Measurements from ENCODE around the gene TSKS. TPM values are rescaled to one million over a fixed set of nuclear protein-coding genes. Genes with fewer than 3 reads are reported as not detected.

TSKS gene
- polyA plus RNA-seq, 1 donor (not counting 4 experiments of a cell fraction or from before 2014, with no cell fraction given), result 1.9 TPM

DNA sequence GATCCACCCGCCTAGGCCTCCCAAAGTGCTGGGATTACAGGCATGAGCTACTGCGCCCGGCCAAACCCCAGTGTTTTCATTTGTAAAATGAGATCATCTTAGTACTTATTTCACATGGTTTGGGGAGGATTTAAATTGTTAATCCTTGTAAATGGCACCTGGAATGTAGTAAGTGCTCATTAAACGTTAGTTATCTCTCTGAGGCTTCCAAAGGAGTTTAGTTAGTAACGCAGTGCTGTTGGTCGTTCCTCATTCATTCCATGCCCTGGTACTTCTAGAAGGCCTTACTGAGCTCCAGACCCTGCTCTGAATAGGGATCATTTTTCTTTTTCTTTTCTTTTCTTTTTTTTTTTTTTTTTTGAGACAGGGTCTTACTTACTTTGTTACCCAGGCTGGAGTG lies 67.0 kb downstream of the TSKS start:
- no peak overlapping the region for H3K27ac ChIP-seq (ENCODE audit: control insufficient read depth, insufficient read depth, low read length)
- H4K20me1 ChIP-seq (ENCODE audit: control insufficient read depth, extremely low read depth, insufficient read depth, low read length), result no peaks in the 10 kb centered on the region
- no peak overlapping the region for H2AFZ ChIP-seq (ENCODE audit: control insufficient read depth, low read length)
- FAIRE-seq, result no peak
- no peak overlapping the region for H3K9ac ChIP-seq (ENCODE audit: control insufficient read depth, extremely low read depth, insufficient read depth, low read length)
- H3K36me3 ChIP-seq (ENCODE audit: control insufficient read depth in 2 of 2, extremely low read depth in 1 of 2, insufficient read depth in 2 of 2, low read length in 2 of 2), result no peaks in the 10 kb centered on the region
- H3K4me2 ChIP-seq (ENCODE audit: control insufficient read depth, extremely low read depth, insufficient read depth, low read depth, low read length), result no peak overlapping the region
- H3K9me1 ChIP-seq (ENCODE audit: control insufficient read depth, extremely low read depth, insufficient read depth, low read length), result no peaks in the 10 kb centered on the region
- H3K4me3 ChIP-seq (ENCODE audit: control insufficient read depth in 2 of 3, extremely low read depth in 1 of 3, insufficient read depth in 2 of 3, low read depth in 1 of 3, low read length in 3 of 3), result no peak overlapping the region
- H3K9me3 ChIP-seq (ENCODE audit: control insufficient read depth, low read depth, low read length), result no peaks in the 10 kb centered on the region
- peaks cover 9% of the 10 kb centered on the region for H3K27me3 ChIP-seq (ENCODE audit: control insufficient read depth, extremely low read depth, insufficient read depth, low read length)
- DNase-seq (ENCODE audit: low read depth, low spot score), result no peak
- H3K4me1 ChIP-seq (ENCODE audit: control insufficient read depth, extremely low read depth, insufficient read depth, low read length), result peaks cover 2% of the 10 kb centered on the region
- dilution Hi-C loops (cut with MboI; ENCODE audit: extremely low pct_ligation_motif_present, low sequenced_read_pairs), result no loop called here
- H3K79me2 ChIP-seq (ENCODE audit: control insufficient read depth, insufficient read depth, low read length), result no peaks in the 10 kb centered on the region
- TF ChIP-seq EZH2 (IDR thresholded peaks at IDR 0.05; ENCODE audit: low read length), result no peak
- TF ChIP-seq, protein P1, sequence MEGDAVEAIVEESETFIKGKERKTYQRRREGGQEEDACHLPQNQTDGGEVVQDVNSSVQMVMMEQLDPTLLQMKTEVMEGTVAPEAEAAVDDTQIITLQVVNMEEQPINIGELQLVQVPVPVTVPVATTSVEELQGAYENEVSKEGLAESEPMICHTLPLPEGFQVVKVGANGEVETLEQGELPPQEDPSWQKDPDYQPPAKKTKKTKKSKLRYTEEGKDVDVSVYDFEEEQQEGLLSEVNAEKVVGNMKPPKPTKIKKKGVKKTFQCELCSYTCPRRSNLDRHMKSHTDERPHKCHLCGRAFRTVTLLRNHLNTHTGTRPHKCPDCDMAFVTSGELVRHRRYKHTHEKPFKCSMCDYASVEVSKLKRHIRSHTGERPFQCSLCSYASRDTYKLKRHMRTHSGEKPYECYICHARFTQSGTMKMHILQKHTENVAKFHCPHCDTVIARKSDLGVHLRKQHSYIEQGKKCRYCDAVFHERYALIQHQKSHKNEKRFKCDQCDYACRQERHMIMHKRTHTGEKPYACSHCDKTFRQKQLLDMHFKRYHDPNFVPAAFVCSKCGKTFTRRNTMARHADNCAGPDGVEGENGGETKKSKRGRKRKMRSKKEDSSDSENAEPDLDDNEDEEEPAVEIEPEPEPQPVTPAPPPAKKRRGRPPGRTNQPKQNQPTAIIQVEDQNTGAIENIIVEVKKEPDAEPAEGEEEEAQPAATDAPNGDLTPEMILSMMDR (optimal IDR thresholded peaks at IDR 0.05 in 1 of 3, IDR thresholded peaks at IDR 0.05 in 1 of 3, conservative IDR thresholded peaks at IDR 0.05 in 1 of 3; ENCODE audit: extremely low read depth in 1 of 3, insufficient read depth in 2 of 3, low read length in 3 of 3), result no peak

GRCh38 chr19:49692147-49692506 lies 71.0 kb downstream of the TSKS start:
- TF ChIP-seq EZH2 (IDR thresholded peaks at IDR 0.05; ENCODE audit: low read length), result no peak
- TF ChIP-seq, protein P1 (optimal IDR thresholded peaks at IDR 0.05 in 1 of 3, IDR thresholded peaks at IDR 0.05 in 1 of 3, conservative IDR thresholded peaks at IDR 0.05 in 1 of 3; ENCODE audit: extremely low read depth in 1 of 3, insufficient read depth in 2 of 3, low read length in 3 of 3), result no peak
- no peaks in the 10 kb centered on the region for H3K27me3 ChIP-seq (ENCODE audit: control insufficient read depth, extremely low read depth, insufficient read depth, low read length)
- peaks cover 7% of the 10 kb centered on the region for H4K20me1 ChIP-seq (ENCODE audit: control insufficient read depth, extremely low read depth, insufficient read depth, low read length)
- H3K9me1 ChIP-seq (ENCODE audit: control insufficient read depth, extremely low read depth, insufficient read depth, low read length), result no peaks in the 10 kb centered on the region
- FAIRE-seq, result no peak
- H3K36me3 ChIP-seq (ENCODE audit: control insufficient read depth in 2 of 2, extremely low read depth in 1 of 2, insufficient read depth in 2 of 2, low read length in 2 of 2), result peaks cover 6 to 9% of the 10 kb centered on the region in 2 experiments
- H3K9ac ChIP-seq (ENCODE audit: control insufficient read depth, extremely low read depth, insufficient read depth, low read length), result no peak overlapping the region
- no peak overlapping the region for H3K4me3 ChIP-seq (ENCODE audit: control insufficient read depth in 2 of 3, extremely low read depth in 1 of 3, insufficient read depth in 2 of 3, low read depth in 1 of 3, low read length in 3 of 3)
- H3K4me1 ChIP-seq (ENCODE audit: control insufficient read depth, extremely low read depth, insufficient read depth, low read length), result peaks cover 21% of the 10 kb centered on the region
- DNase-seq (ENCODE audit: low read depth, low spot score), result no peak
- no peak overlapping the region for H3K4me2 ChIP-seq (ENCODE audit: control insufficient read depth, extremely low read depth, insufficient read depth, low read depth, low read length)
- no peaks in the 10 kb centered on the region for H3K9me3 ChIP-seq (ENCODE audit: control insufficient read depth, low read depth, low read length)
- no peaks in the 10 kb centered on the region for H3K79me2 ChIP-seq (ENCODE audit: control insufficient read depth, insufficient read depth, low read length)
- no peak overlapping the region for H3K27ac ChIP-seq (ENCODE audit: control insufficient read depth, insufficient read depth, low read length)
- no peak overlapping the region for H2AFZ ChIP-seq (ENCODE audit: control insufficient read depth, low read length)
- dilution Hi-C loops (cut with MboI; ENCODE audit: extremely low pct_ligation_motif_present, low sequenced_read_pairs), result no loop called here
